Activated CD4-positive, alpha-beta memory T cell treated with anti-CD3 and anti-CD28 coated beads for 36 hours (primary cell): ENCODE data around the gene TPBGL. TPM values are rescaled to one million over a fixed set of nuclear protein-coding genes. Genes with fewer than 3 reads are reported as not detected.

Experiments used
- CTCF ChIA-PET: fragments of 350-600 bp; sonication (Branson Sonifier 250); formaldehyde crosslinking; loops from one replicate; lab custom pipeline; 2021; ENCODE audit warnings: antibody characterized with exemption, inconsistent platforms; lab: Charles Lee
- POLR2A ChIA-PET: fragments of 350-600 bp; sonication (Branson Sonifier 250); formaldehyde crosslinking; loops from one replicate; lab custom pipeline; 2021; ENCODE audit warnings: antibody characterized with exemption; lab: Charles Lee
- DNase-seq: peaks from one replicate; pipeline ENCODE4 v3.0.0-alpha.2; 2020
- H3K27ac Mint-ChIP-seq: one replicate; pipeline ENCODE4 v1.8.0; 2021; ENCODE audit warnings: mixed read lengths
- H3K27me3 Mint-ChIP-seq: one replicate; pipeline ENCODE4 v1.8.0; 2021; ENCODE audit warnings: mixed read lengths
- H3K36me3 Mint-ChIP-seq: one replicate; pipeline ENCODE4 v1.8.0; 2021; ENCODE audit warnings: mixed read lengths
- H3K4me1 Mint-ChIP-seq: one replicate; pipeline ENCODE4 v1.8.0; 2021; ENCODE audit warnings: low read depth, mixed read lengths
- H3K4me3 Mint-ChIP-seq: one replicate; pipeline ENCODE4 v1.8.0; 2021; ENCODE audit warnings: mild to moderate bottlenecking, mixed read lengths
- H3K9me3 Mint-ChIP-seq: one replicate; pipeline ENCODE4 v1.8.0; 2021; ENCODE audit warnings: mixed read lengths
- intact Hi-C: fragments of 100-400 bp; cut with micrococcal nuclease; formaldehyde crosslinking; loops from one replicate; pipeline ENCODE4 v1.15.1; 2023
- total RNA-seq, 2 experiments: library from RNA; stranded (reverse); gene quantifications; one replicate each; pipeline ENCODE4 v1.2.3, GENCODE V29; 2021

Gene TPBGL
- total RNA-seq, 2 experiments from 2014 or later = 0.07 TPM; not detected in 1

DNA sequence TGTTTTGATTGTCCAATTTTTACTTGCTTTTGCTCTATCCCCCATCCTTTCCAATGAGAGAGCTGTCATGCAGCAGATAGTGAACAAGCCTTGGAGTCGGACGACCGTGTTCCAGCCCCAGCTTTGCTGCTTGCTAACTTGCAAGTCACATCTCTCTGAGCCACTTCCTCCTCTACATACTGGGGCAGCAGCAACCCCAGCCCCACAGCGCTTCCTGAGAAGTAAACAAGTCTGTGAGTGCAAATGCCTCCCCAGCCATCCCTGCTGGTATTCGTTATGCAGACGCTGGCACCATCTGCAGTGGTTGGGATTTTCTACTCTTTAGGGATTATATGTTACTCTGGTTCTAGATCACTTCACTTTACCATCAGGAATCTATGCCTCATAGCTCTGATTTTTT lies 35.0 kb downstream of the TPBGL start:
- CTCF ChIA-PET = interaction anchor here (1.0 to 15.2 kb wide), 9 partner anchors 28 to 253 kb away, joined by 3 to 435 read pairs (median 8); no protein-coding TSS in a partner anchor
- H3K36me3 Mint-ChIP-seq = peaks cover 3% of the 10 kb centered on the region
- DNase-seq = peak; percentile 79
- peaks cover 51% of the 10 kb centered on the region for H3K4me1 Mint-ChIP-seq
- POLR2A ChIA-PET = interaction anchor here (0.7 to 0.9 kb wide), 3 partner anchors 10 to 286 kb away, joined by 3 read pairs; no protein-coding TSS in a partner anchor
- peak overlapping the region; percentile 56 for H3K4me3 Mint-ChIP-seq
- intact Hi-C loops = loop anchor here (1.0 kb wide), 1 partner anchor 109 kb away; no protein-coding TSS in a partner anchor
- H3K27ac Mint-ChIP-seq = peak overlapping the region; percentile 98
- H3K27me3 Mint-ChIP-seq = no peaks in the 10 kb centered on the region
- H3K9me3 Mint-ChIP-seq = no peaks in the 10 kb centered on the region

DNA sequence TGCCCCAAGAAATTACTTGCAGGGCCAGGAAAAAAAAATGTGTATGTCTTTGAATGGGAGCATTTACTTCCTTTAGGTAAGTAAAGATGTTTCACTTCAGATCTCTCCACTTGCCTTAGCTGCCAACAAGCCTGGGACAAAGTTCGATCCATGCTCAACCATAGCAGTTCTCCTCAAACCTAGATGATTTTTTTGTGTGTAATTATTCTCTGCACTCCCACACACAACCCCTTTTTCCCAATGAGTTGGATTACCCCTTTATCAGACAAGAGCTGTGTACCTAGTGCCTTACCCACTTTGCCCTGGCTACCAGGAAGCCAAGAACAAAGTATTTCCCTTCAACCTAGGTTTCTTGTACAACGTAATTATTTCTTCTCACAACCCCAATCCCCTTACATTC lies 35.6 kb downstream of the TPBGL start:
- ChIA-PET CTCF (interaction anchor here (1.8 to 15.2 kb wide), 6 partner anchors 28 to 254 kb away, joined by 5 to 435 read pairs (median 16); no protein-coding TSS in a partner anchor), POLR2A (interaction anchor here (0.8 kb wide), 1 partner anchor 287 kb away, joined by 3 read pairs; no protein-coding TSS in a partner anchor)
- no peak overlapping the region for H3K4me3 Mint-ChIP-seq
- peak; percentile 3 for DNase-seq
- peak overlapping the region; percentile 98 for H3K27ac Mint-ChIP-seq
- H3K36me3 Mint-ChIP-seq = peaks cover 3% of the 10 kb centered on the region
- H3K9me3 Mint-ChIP-seq = no peaks in the 10 kb centered on the region
- intact Hi-C loops = no loop called here
- peaks cover 46% of the 10 kb centered on the region for H3K4me1 Mint-ChIP-seq
- H3K27me3 Mint-ChIP-seq = no peaks in the 10 kb centered on the region

DNA sequence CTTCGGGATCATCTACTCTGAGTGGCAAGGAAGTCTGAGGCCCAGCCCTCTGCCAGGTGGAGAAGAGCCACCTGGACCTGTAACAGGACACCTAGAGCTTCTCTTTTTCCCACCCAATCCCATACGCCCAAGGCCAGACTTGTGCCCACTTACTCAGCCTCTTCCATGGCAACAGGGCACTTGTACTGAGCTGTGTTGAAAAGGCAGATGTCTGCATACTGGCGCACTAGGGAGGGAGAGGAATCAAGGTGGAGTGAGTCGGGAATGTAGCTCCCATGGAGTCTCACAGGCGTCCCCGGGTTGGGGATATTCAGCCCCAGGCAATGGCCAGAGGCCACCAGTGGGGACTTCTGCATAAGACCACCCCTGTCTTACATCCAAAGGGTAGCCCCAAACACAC lies 36.1 kb downstream of the TPBGL start:
- Mint-ChIP-seq H3K36me3 (peaks cover 3% of the 10 kb centered on the region), H3K4me1 (peaks cover 43% of the 10 kb centered on the region), H3K27ac (peak overlapping the region; percentile 98), H3K9me3 (no peaks in the 10 kb centered on the region), H3K4me3 (no peak overlapping the region), H3K27me3 (no peaks in the 10 kb centered on the region)
- intact Hi-C loops = no loop called here
- DNase-seq = peak; percentile 7
- ChIA-PET CTCF (interaction anchor here (1.8 to 15.2 kb wide), 6 partner anchors 29 to 254 kb away, joined by 5 to 435 read pairs (median 16); no protein-coding TSS in a partner anchor), POLR2A (no interaction called here)

DNA sequence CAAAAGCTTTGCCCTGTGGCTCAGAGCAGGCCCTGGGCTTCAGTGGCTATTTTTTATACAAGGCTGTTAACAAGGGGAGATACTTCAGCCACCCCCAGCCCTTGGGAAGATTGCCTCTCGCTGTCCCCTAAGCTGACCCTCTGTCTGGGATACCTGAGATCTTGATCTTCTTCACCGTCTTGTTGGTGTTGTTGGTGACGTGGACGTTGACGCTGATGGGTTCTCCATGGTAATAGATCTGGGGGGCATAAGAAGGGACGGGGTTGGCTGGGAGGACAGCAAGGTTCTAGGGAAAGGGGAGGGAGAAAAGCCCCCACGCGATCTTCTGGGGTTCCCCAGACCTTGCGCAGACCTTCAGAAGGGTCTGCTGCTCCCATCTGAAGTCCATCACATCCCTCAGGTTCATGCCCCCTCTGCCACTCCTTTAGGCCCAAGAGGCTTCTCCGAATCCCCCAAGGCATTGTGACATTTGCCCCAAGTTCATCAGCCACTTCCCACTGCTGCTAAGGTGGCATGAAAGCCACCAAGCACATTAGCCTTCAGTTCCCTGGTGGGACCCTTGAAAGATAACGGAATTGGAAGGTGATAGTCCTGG lies 36.7 kb downstream of the TPBGL start:
- H3K27me3 Mint-ChIP-seq = no peaks in the 10 kb centered on the region
- H3K9me3 Mint-ChIP-seq = no peaks in the 10 kb centered on the region
- no peak for DNase-seq
- ChIA-PET POLR2A (no interaction called here), CTCF (interaction anchor here (1.1 to 15.2 kb wide), 5 partner anchors 29 to 136 kb away, joined by 3 to 435 read pairs (median 24); no protein-coding TSS in a partner anchor)
- H3K27ac Mint-ChIP-seq = peak overlapping the region; percentile 98
- H3K4me3 Mint-ChIP-seq = no peak overlapping the region
- H3K36me3 Mint-ChIP-seq = peaks cover 3% of the 10 kb centered on the region
- intact Hi-C loops = no loop called here
- peaks cover 43% of the 10 kb centered on the region for H3K4me1 Mint-ChIP-seq

DNA sequence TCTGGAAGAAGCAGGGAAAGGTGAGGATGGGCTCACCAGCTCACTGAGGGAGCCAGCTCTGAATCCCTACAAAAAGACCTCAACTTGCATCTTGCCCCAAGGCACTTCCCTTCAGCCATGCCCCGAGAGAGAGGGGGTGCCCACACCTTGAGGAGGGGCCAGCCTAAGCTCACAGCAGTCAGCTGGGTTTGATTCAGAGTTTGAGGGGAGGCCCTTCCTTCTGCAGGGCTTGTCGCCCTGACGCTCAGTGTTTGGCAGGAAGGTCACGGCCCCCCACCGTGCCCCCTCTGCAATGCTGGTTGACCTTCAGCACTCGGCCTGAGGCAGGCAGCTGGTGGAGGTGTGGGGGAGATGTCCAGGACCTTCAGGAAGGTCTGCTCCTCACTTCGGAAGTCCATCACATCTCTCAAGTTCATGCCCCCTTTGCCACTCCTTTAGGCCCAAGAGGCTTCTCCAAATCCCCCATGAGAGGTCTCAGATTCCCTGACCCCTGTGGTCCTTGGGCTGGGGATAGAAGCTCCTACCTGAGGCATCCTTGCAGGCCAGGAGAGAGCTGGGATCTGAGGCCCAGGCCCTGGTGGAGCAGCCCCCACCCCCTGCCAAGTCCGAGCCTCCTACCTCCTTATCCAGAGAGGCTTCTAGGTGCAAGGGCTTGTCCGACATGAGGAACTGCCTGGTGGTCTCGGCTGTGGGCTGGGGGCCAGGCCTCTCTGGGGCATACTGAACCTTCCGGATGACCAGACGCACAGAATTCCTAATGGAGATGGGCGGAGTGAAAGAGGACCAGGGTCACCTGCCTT lies 37.6 kb downstream of the TPBGL start:
- ChIA-PET CTCF (interaction anchor here (1.1 to 15.2 kb wide), 4 partner anchors 21 to 108 kb away, joined by 3 to 435 read pairs (median 15); no protein-coding TSS in a partner anchor), POLR2A (no interaction called here)
- Mint-ChIP-seq H3K27me3 (no peaks in the 10 kb centered on the region), H3K9me3 (no peaks in the 10 kb centered on the region), H3K4me1 (peaks cover 39% of the 10 kb centered on the region), H3K4me3 (no peak overlapping the region), H3K27ac (no peak overlapping the region), H3K36me3 (peaks cover 3% of the 10 kb centered on the region)
- no peak for DNase-seq
- intact Hi-C loops = no loop called here

DNA sequence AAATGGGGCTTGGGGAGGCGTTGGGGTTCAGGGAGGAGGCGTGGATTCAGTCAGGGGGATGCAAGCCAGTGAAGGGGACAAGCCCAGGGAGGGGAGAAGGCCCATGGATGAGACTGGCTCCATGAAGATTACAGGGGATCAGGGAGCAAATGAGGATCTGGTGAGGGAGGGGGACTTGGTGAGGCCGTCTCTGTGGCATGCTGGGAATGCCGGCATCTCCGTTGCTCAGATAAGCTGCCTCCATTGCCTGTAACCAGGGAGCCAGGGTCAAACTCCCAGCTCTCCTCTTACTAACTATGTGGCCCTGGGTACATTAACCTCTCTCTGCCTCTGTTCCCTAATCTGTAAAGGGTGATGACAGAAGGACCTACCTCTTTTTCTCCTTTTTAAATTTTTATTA lies 38.7 kb downstream of the TPBGL start:
- H3K4me1 Mint-ChIP-seq = peaks cover 30% of the 10 kb centered on the region

DNA sequence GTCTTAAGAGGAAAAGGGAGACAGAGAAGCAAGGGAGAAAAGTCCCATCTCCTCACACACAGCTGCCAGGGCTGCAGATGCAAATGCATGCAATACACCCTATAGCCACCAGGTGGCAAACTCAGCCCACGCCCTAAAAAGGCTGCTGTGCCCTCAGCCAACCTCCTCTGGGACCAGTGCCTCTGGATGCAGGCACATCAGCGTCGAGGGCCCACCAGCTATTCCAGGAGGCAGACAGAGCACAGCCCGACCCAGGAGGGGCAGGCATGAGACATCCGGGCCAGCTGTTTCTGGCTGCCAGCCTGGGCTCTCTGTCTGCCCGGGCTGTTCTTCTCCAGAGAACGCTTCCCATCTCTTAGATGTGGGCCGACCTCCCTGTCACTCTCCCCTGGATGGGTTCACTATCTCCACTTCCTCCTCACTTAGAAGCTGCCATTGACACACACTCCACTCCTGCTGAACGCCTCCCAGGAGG lies 39.7 kb downstream of the TPBGL start:
- peaks cover 3% of the 10 kb centered on the region for H3K36me3 Mint-ChIP-seq
- intact Hi-C loops = loop anchor here (1.0 to 5.0 kb wide), 4 partner anchors 49 to 252 kb away; no protein-coding TSS in a partner anchor
- CTCF ChIA-PET = interaction anchor here (0.7 to 15.2 kb wide), 47 partner anchors 8 to 354 kb away, joined by 3 to 435 read pairs (median 5); partner anchors contain the start of gene ARRB1
- POLR2A ChIA-PET = no interaction called here
- peaks cover 28% of the 10 kb centered on the region for H3K4me1 Mint-ChIP-seq
- no peak overlapping the region for H3K4me3 Mint-ChIP-seq
- H3K27ac Mint-ChIP-seq = peak overlapping the region; percentile 47
- H3K9me3 Mint-ChIP-seq = no peaks in the 10 kb centered on the region
- H3K27me3 Mint-ChIP-seq = no peaks in the 10 kb centered on the region
- peak; percentile 83 for DNase-seq

More for the DNA sequence above, 38.7 kb downstream of the TPBGL start:
- ChIA-PET POLR2A (no interaction called here), CTCF (interaction anchor here (0.6 to 15.2 kb wide), 34 partner anchors 9 to 312 kb away, joined by 3 to 435 read pairs (median 6); partner anchors contain the start of gene ARRB1)
- H3K27ac Mint-ChIP-seq = no peak overlapping the region
- no peaks in the 10 kb centered on the region for H3K27me3 Mint-ChIP-seq
- intact Hi-C loops = no loop called here
- no peak for DNase-seq
- no peaks in the 10 kb centered on the region for H3K9me3 Mint-ChIP-seq
- peaks cover 3% of the 10 kb centered on the region for H3K36me3 Mint-ChIP-seq
- H3K4me3 Mint-ChIP-seq = no peak overlapping the region

DNA sequence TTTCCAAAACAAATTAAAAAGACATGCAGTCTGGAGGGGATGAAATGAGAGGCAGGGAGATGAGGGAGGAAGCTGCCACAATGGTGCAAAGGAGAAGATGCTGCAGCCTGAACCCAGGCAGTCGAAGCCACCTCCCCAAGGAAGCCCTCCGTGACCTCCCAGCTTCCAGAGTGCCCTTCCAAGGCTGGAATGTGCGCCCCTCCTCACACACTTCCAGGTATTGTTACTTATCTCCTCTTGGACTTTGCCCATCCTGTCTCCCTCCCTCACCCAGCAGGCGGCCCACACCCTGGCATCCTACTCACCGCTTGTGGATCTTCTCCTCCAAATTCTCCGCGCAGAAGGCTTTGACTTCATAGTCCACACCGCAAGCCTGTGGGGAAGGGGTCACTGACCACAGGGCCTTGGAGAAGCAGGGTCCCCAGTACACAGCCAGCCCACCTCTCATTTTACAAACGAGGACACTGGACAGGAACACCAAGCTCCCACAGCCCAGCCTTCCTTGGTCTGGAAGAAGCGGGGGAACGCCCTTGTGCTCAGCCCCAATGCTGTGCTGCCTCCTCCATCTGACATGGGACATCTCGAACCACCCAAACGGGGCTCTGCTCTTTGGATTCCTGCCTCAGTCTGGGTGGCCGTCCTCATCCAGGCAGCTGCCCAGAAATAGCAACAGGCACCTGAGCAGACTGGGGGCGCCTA lies 40.3 kb downstream of the TPBGL start:
- H3K4me1 Mint-ChIP-seq = peaks cover 21% of the 10 kb centered on the region

DNA sequence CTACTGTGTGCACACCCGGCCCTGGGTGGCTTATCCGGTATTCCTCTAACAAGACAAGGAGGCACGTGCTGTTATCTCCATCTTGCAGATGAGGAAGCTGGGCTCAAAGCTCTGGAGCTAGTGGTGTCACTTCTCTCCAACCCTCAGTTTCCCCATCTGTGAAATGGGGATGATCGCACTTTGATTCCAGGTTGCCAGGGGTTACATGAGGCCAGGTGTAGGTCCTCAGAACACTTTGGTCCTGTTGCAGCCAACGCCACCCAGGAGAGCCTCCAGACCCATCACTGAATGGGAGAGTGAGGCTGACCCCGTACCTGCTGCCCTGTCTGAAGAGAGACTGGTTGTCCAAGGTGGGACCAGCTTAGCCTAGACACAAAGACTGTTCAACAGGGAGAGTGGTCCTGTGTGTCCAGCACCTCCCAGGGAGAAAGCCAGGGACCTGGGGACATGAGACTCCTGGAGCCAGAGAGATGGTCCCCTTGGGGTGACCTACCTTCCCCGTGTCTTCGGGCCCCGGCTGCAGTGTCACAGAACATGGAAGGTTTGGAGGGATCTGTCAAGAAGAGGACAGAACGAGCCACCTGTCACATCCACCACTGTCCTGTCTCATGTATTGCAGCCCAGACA lies 41.0 kb downstream of the TPBGL start:
- POLR2A ChIA-PET = no interaction called here
- H3K4me1 Mint-ChIP-seq = peaks cover 15% of the 10 kb centered on the region
- H3K36me3 Mint-ChIP-seq = peaks cover 3% of the 10 kb centered on the region
- CTCF ChIA-PET = interaction anchor here (1.0 to 15.2 kb wide), 6 partner anchors 11 to 127 kb away, joined by 3 to 435 read pairs (median 10); partner anchors contain the start of gene ARRB1
- no peak overlapping the region for H3K27ac Mint-ChIP-seq
- no peak overlapping the region for H3K4me3 Mint-ChIP-seq
- H3K27me3 Mint-ChIP-seq = no peaks in the 10 kb centered on the region
- DNase-seq = no peak
- H3K9me3 Mint-ChIP-seq = no peaks in the 10 kb centered on the region
- intact Hi-C loops = loop anchor here (2.0 to 5.0 kb wide), 2 partner anchors 47 to 251 kb away; no protein-coding TSS in a partner anchor

More for the DNA sequence above, 40.3 kb downstream of the TPBGL start:
- Mint-ChIP-seq H3K9me3 (no peaks in the 10 kb centered on the region), H3K27ac (no peak overlapping the region), H3K36me3 (peaks cover 3% of the 10 kb centered on the region), H3K4me3 (no peak overlapping the region), H3K27me3 (no peaks in the 10 kb centered on the region)
- intact Hi-C loops = loop anchor here (1.0 to 5.0 kb wide), 4 partner anchors 48 to 251 kb away; no protein-coding TSS in a partner anchor
- ChIA-PET CTCF (interaction anchor here (0.8 to 15.2 kb wide), 31 partner anchors 9 to 310 kb away, joined by 3 to 435 read pairs (median 7); partner anchors contain the start of gene ARRB1), POLR2A (no interaction called here)
- DNase-seq = no peak

DNA sequence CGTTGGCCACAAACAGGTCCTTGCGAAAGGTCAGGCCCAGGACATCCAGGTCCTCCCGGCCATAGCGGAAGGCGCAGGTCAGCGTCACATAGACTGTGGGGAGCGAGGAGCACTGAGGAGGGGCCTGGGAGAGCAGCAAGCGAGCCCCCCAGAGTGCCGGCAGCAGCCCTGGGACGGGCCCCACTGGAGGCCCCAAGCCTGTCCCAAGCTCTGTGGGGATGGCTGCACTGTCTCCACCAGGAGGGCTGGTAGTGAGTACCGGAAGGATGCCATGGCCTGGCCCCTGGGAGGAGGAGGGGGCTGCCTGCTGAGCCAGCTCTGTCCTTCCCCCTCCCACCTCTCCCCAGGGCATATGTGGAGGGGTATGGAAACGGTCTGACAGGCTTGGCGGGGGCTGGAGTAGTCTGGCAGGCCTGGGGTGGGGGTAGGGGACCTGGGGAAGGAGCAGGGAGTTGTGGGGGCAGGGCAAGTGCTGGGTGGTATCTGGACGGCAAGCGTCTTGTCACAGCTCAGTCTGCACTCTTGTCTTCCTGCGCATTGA lies 42.9 kb downstream of the TPBGL start:
- ChIA-PET POLR2A (no interaction called here), CTCF (interaction anchor here (1.2 to 15.2 kb wide), 2 partner anchors 13 to 103 kb away, joined by 4 to 435 read pairs; no protein-coding TSS in a partner anchor)
- no peak for DNase-seq
- H3K9me3 Mint-ChIP-seq = no peaks in the 10 kb centered on the region
- H3K4me3 Mint-ChIP-seq = no peak overlapping the region
- H3K4me1 Mint-ChIP-seq = peaks cover 8% of the 10 kb centered on the region
- intact Hi-C loops = loop anchor here (5.0 kb wide), 1 partner anchor 249 kb away; no protein-coding TSS in a partner anchor
- no peaks in the 10 kb centered on the region for H3K27me3 Mint-ChIP-seq
- H3K36me3 Mint-ChIP-seq = peaks cover 3% of the 10 kb centered on the region
- H3K27ac Mint-ChIP-seq = no peak overlapping the region
